HepG2 (cell line): Measurements from ENCODE around the gene TPRG1. TPM values are rescaled to one million over a fixed set of nuclear protein-coding genes. Genes with fewer than 3 reads are reported as not detected.

Experiments used
- ATAC-seq: fragments of 200-7000 bp; cut with Tn5 transposase; 3 replicates; pipeline ENCODE4 v1.9.1; 2020; ENCODE audit warnings: mild to moderate bottlenecking, moderate library complexity
- BruUV-seq: library from RNA; stranded (reverse); fragments of 400-500 nt; replicated peaks from 2 replicates; lab custom pipeline; 2021; lab: Mats Ljungman, UMichigan
- CTCF ChIA-PET: fragments of 300-600 bp; formaldehyde crosslinking; extraction: SDS; loops from one replicate; lab custom pipeline; 2021; ENCODE audit warnings: low total read pairs, inconsistent platforms, low intra/inter-chr PET ratio; lab: Yijun Ruan, JAX
- POLR2A ChIA-PET: fragments of 350-600 bp; sonication (Branson Sonifier 250); formaldehyde crosslinking; loops from one replicate; lab custom pipeline; 2020; ENCODE audit warnings: antibody characterized with exemption, inconsistent platforms; lab: Yijun Ruan, JAX
- DNase-seq: peaks from one replicate; pipeline ENCODE4 v3.0.0-alpha.2; 2015; ENCODE audit warnings: low spot score
- FAIRE-seq: peaks from 3 replicates; lab custom pipeline; 2011; peaks lifted over from hg19 to GRCh38; lab: Jason Lieb, UNC
- H2AFZ ChIP-seq: one replicate; pipeline ENCODE4 v1.6.1; 2011; ENCODE audit warnings: low read length, inconsistent platforms
- H3K27ac ChIP-seq: fragments of 300-600 bp; 3 replicates; pipeline ENCODE4 v1.8.0; 2011; ENCODE audit warnings: mixed run types, mild to moderate bottlenecking, mixed read lengths, low read length, inconsistent platforms; ENCODE audit not compliant: insufficient read depth; ENCODE audit errors: extremely low read length
- H3K27me3 ChIP-seq, 2 experiments: fragments of 200-600 bp in 1 of 2; 2 replicates in 1 of 2; 3 replicates in 1 of 2; pipeline versions ENCODE4 v1.6.0 to v1.8.0; 2011; ENCODE audit warnings: low read length in 2 of 2, mild to moderate bottlenecking in 2 of 2, moderate library complexity in 2 of 2, inconsistent platforms in 1 of 2; ENCODE audit not compliant: insufficient read depth in 2 of 2, control insufficient read depth in 1 of 2
- H3K36me3 ChIP-seq, 2 experiments: fragments of 200-600 bp in 1 of 2; replicated peaks in 1 of 2; 2 replicates in 1 of 2; 3 replicates in 1 of 2; pipeline versions ENCODE4 v1.5.1 to v1.8.0; 2011; ENCODE audit warnings: low read length in 2 of 2, inconsistent platforms in 1 of 2; ENCODE audit not compliant: insufficient read depth in 2 of 2, control insufficient read depth in 1 of 2
- H3K4me1 ChIP-seq: 2 replicates; pipeline ENCODE4 v1.5.1; 2012; ENCODE audit warnings: low read length, inconsistent platforms; ENCODE audit not compliant: insufficient read depth
- H3K4me2 ChIP-seq: 2 replicates; pipeline ENCODE4 v1.6.0; 2011; ENCODE audit warnings: low read depth, low read length, inconsistent platforms
- H3K4me3 ChIP-seq, 3 experiments: fragments of 200-600 bp in 1 of 3; sonication (generic), shearing (Covaris generic) in 1 of 3; replicated peaks in 1 of 3; 2 replicates each; pipeline ENCODE4 v1.5.1; 2011 to 2016; ENCODE audit warnings: low read length in 3 of 3, inconsistent platforms in 2 of 3, low read depth in 2 of 3, mild to moderate bottlenecking in 2 of 3, control low read depth in 1 of 3, mixed read lengths in 1 of 3; ENCODE audit not compliant: insufficient read depth in 1 of 3
- H3K79me2 ChIP-seq: one replicate; pipeline ENCODE4 v1.6.1; 2011; ENCODE audit warnings: low read length, inconsistent platforms; ENCODE audit not compliant: insufficient read depth
- H3K9ac ChIP-seq: 2 replicates; pipeline ENCODE4 v1.6.0; 2011; ENCODE audit warnings: mild to moderate bottlenecking, low read depth, low read length, inconsistent platforms; ENCODE audit not compliant: insufficient read depth
- H3K9me3 ChIP-seq: 2 replicates; pipeline ENCODE4 v1.5.1; 2012; ENCODE audit warnings: mild to moderate bottlenecking, low read length
- H4K20me1 ChIP-seq: 2 replicates; pipeline ENCODE4 v1.6.0; 2011; ENCODE audit warnings: inconsistent platforms, mild to moderate bottlenecking, low read length, moderate library complexity; ENCODE audit not compliant: insufficient read depth
- CAMTA2 ChIP-seq: sonication (generic); formaldehyde crosslinking; IDR thresholded peaks from 2 replicates; pipeline ENCODE4 v1.4.0; 2020; ENCODE audit warnings: mild to moderate bottlenecking, missing genetic modification reagents, borderline replicate concordance
- WGBS: methylation state at CpG from one replicate; pipeline ENCODE4 v1.1.6; 2017; ENCODE audit warnings: low lambda C conversion rate; 5-methylcytosine and 5-hydroxymethylcytosine counted together
- in situ Hi-C: cut with HindIII; loops from 2 replicates; pipeline ENCODE4 v1.10.0; 2017; ENCODE audit warnings: low pct_unique_long_range_greater_than_20kb; ENCODE audit not compliant: extremely low pct_ligation_motif_present
- intact Hi-C: fragments of 100-400 bp; cut with micrococcal nuclease; formaldehyde crosslinking; loops from one replicate; pipeline ENCODE4 v1.10.0; 2022; ENCODE audit not compliant: unreplicated experiment
- polyA plus RNA-seq, 8 experiments: library from polyadenylated mRNA; depleted of rRNA in 3 of 8; stranded (reverse) in 7 of 8; unstranded in 1 of 8; fragments of >200 nt; fragmentation: Illumina TruSeq in 4 of 8; extraction: Trizol in 4 of 8; gene quantifications; 2 replicates each; pipeline versions ENCODE4 v1.2.1 to v1.2.3, GENCODE V29; 2011 to 2016; ENCODE audit warnings: low read depth in 4 of 8, missing spikeins in 1 of 8, mixed read lengths in 1 of 8; ENCODE audit not compliant: insufficient read depth in 1 of 8
- total RNA-seq, 5 experiments: library from RNA; depleted of rRNA; stranded (reverse); fragments of >200 nt; fragmentation: Illumina TruSeq; extraction: Trizol; gene quantifications; 2 replicates each; pipeline ENCODE4 v1.2.3, GENCODE V29; 2016; ENCODE audit warnings: low read depth in 1 of 5
- TF ChIP-seq, protein P1 (sequence below): sonication (generic); formaldehyde crosslinking; IDR thresholded peaks from 2 replicates; pipeline ENCODE4 v1.4.0; 2020; ENCODE audit warnings: missing genetic modification reagents, borderline replicate concordance

Gene TPRG1
- total and polyA plus RNA-seq, 2 of the 13 experiments (the other 11 are each of a cell fraction or from before 2014, with no cell fraction given): 0.17 TPM; not detected in 1

DNA sequence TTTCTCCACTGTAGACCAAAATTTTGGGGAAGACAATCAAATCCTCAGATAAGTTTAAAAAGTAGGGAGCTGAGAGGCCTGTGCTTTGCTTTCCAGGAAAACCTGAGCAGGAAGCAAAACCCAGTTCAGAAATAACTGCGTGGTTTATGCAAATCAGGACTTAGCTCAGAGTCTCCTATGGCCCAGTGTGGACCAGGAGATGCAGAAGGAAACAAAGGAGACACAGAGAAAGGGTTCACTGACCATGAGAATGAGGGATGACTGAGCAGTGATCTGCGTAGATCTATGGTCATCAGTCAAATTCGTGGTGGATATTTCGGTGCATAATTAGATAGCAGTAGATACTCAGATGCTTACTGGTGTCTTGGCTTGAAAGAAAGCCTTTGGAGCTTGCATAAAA is 196.6 kb downstream of the TPRG1 start:
- ATAC-seq (no peak), FAIRE-seq (no peak), DNase-seq (no peak)
- no peak overlapping the region for H3K4me3 ChIP-seq
- no peaks in the 10 kb centered on the region for H3K4me1 ChIP-seq
- H3K9me3 ChIP-seq: no peaks in the 10 kb centered on the region
- no peaks in the 10 kb centered on the region for H3K79me2 ChIP-seq
- TF ChIP-seq, protein P1, sequence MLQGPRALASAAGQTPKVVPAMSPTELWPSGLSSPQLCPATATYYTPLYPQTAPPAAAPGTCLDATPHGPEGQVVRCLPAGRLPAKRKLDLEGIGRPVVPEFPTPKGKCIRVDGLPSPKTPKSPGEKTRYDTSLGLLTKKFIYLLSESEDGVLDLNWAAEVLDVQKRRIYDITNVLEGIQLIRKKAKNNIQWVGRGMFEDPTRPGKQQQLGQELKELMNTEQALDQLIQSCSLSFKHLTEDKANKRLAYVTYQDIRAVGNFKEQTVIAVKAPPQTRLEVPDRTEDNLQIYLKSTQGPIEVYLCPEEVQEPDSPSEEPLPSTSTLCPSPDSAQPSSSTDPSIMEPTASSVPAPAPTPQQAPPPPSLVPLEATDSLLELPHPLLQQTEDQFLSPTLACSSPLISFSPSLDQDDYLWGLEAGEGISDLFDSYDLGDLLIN (CRISPR knock-in tag): no peak
- BruUV-seq: no TSS peak
- POLR2A ChIA-PET: no interaction called here
- CTCF ChIA-PET: no interaction called here
- H3K27ac ChIP-seq: no peak overlapping the region
- WGBS: 40% methylated on average over 4 of the region's 4 CpGs
- intact Hi-C loops: no loop called here
- no peaks in the 10 kb centered on the region for H3K36me3 ChIP-seq
- H3K4me2 ChIP-seq: no peak overlapping the region
- H3K9ac ChIP-seq: no peak overlapping the region
- no peak overlapping the region for H2AFZ ChIP-seq
- no peaks in the 10 kb centered on the region for H3K27me3 ChIP-seq
- in situ Hi-C loops: no loop called here
- H4K20me1 ChIP-seq: no peaks in the 10 kb centered on the region

DNA sequence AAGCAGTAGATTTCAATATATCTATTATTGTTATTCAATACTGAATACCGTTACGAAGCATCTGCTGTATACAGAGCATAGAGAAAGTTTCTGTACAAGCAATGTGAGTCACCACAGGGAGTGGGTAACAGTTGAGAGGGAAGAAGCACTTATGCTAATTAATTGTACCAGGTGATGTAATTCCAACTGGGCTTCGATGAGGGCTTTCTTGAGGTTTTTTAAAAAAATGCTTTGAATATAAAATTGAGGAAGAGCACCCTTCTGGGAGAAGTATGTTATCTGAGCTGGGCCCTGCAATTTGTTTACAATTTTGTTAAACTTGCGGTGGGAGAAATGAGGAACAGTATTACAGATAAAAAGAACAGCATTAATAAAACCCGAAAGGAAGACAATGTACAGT is 197.9 kb downstream of the TPRG1 start:
- H3K9me3 ChIP-seq: no peaks in the 10 kb centered on the region
- ATAC-seq (no peak), DNase-seq (no peak), FAIRE-seq (no peak)
- H3K4me1 ChIP-seq: no peaks in the 10 kb centered on the region
- no TSS peak for BruUV-seq
- 40% methylated on average over 5 of the region's 5 CpGs for WGBS
- CTCF ChIA-PET: no interaction called here
- intact Hi-C loops: no loop called here
- H3K9ac ChIP-seq: no peak overlapping the region
- H3K27me3 ChIP-seq: no peaks in the 10 kb centered on the region
- H4K20me1 ChIP-seq: no peaks in the 10 kb centered on the region
- POLR2A ChIA-PET: no interaction called here
- no peak overlapping the region for H3K27ac ChIP-seq
- in situ Hi-C loops: no loop called here
- no peak overlapping the region for H3K4me2 ChIP-seq
- TF ChIP-seq CAMTA2: no peak
- no peaks in the 10 kb centered on the region for H3K79me2 ChIP-seq
- no peaks in the 10 kb centered on the region for H3K36me3 ChIP-seq
- H2AFZ ChIP-seq: no peak overlapping the region
- no peak overlapping the region for H3K4me3 ChIP-seq
